Measurements from ENCODE around the gene NUDT17. TPM values are rescaled to one million over a fixed set of nuclear protein-coding genes. Genes with fewer than 3 reads are reported as not detected.
"Not testable (repeated sequence)": the region's sequence is repeated elsewhere in the genome, so short reads cannot be mapped to it uniquely, and the experiment has no call there.

NUDT17 gene
- 2.4 and 3.1 TPM in 2 replicates for total RNA-seq

GRCh38 chr1:145845514-145846161 is at the start of gene NUDT17:
Gene NUDT17 (plus strand): TSS chr1:145845630. CDS start chr1:145845641, 11 bp downstream.
- peak; percentile 79 to 84 for DNase-seq (ENCODE audit: low read depth in 2 of 2)

DNA sequence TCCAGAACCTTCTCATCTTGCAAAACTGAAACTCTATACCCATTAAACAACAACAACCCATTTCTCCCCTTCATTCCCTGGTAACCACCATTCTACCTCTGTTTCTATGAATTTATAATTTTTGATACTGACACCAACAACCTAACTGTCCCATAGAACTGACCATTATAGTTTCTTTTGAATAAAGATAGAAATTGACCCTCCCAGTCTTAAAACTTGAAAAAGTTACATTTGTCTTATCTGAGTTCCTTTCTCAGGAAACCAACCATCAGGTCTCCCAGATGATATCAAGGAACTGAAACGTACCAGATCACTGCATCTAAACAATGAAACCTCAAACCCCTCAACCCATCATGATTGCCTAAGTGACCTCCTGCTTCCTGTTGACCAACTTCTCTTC is 48.7 kb upstream of the NUDT17 start:
- DNase-seq (ENCODE audit: low read depth in 2 of 2): no peak

- DNase-seq (ENCODE audit: low read depth in 2 of 2): no peak
Measured at GRCh38 chr1:145799806-145800205, 45.6 kb upstream of the NUDT17 start.

DNA sequence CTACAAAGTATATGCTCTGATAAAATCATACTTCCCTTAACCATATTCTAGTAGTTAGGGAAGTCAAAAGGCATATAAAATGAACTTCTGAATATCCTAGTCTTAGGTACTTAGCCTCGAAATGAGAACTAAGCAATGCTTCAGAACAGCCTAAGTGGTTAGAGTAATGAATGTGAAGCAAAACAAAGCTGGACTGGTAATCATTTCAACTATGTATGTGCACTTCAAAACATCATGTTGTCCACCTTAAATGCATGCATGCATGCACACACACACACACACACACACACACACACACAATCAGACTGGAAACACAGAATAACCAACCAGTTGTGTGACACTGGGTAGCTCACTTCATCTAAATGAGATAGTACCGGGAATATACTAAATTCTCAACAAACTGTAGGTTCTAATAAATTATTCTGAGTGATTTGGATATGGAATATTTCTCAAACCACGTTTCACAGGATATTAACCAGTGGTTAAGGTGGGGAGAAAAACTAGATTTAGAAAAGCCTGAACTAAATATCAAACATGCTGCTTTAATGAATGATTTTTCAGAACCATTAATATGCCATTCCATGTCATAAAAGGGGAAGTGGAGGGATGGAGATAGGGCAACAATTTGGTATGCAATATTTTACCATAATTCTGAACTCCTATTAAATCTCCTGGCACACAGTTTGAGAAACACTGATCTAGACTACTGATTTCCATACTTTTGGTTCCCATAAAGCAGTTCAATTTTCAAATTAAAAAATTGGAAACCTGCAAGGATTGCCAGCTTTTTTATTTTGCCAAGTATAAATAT is 41.0 kb upstream of the NUDT17 start:
- DNase-seq (ENCODE audit: low read depth in 2 of 2): no peak

GRCh38 chr1:145805057-145805456 is 40.4 kb upstream of the NUDT17 start:
- DNase-seq (ENCODE audit: low read depth in 2 of 2): no peak

DNA sequence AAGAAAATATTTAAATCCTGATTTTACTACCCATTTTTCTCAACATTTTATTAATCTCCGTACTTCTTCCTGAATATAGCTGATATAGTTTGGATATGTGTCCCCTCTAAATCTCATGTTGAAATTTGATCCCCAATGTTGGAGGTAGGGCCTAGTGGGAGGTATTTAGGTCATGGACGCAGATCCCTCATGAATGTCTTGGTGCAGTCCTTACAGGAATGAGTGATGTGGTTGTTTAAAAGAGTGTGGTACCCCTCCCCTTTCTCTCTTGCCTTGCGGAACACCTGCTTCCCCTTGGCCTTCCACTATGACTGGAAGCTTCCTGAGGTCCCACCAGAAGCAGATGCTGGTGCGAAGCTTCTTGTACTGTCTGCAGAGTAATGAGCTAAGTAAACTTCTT is 39.0 kb upstream of the NUDT17 start:
- no peak for DNase-seq (ENCODE audit: low read depth in 2 of 2)

DNA sequence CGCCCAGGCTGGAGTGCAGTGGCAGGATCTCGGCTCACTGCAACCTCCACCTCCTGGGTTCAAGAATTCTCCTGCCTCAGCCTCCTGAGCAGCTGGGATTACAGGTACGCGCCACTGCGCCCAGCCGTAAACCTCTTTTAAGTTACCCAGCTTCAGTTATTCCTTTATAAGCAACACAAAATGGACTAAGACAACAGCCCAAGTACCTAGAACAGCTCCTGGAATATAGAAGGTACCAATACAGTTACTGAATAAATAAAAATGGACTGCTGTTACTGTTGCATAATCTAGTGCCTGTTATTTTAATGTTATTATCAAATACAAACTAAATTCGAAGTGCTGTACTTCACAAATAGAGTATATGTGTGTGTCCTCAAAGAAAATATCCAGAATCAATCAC is 38.6 kb upstream of the NUDT17 start:
- no peak for DNase-seq (ENCODE audit: low read depth in 2 of 2)

DNA sequence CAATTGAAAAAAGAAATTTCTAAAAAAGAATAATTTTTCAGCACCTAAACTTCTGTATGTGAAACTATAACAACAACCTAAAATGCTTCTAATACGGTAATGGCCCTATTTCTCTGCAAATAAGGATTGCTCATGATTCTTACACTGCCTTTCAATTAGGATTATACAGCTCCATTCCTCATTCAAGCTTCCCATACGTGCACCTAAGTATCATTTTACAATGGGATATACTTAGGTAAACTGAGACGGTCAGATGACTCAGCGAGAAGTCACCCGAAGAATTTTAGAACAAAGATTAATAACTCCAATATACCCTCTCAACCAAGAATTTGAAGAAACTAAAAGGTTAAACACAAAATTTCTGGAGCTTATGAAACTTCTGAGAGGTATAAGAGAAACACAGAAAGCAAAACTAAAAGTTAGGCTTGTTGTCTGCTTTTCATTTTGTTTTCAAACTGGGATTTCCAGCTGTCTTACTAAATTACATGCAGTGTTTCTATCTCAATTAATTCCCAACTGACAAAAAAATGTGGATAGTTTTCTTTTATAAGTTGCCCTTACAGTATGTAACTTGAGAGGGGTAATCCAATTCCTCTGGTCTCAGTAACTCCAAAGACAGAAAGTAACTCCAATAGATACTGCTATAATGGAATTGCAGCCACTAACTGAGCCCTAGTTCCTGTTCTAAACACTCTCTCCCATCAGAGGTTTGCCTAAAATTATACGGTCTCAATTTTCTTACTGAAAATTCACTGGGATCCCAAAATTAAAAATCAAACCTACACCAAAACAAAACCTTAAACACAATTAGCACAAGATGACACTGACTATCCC is 32.2 kb upstream of the NUDT17 start:
- DNase-seq (ENCODE audit: low read depth in 2 of 2): not testable (repeated sequence)

GRCh38 chr1:145818095-145818494 is 27.3 kb upstream of the NUDT17 start:
- peak; percentile 12 to 45 for DNase-seq (ENCODE audit: low read depth in 2 of 2)

- not testable (repeated sequence) for DNase-seq (ENCODE audit: low read depth in 2 of 2)
Measured at GRCh38 chr1:145822779-145823331, 22.6 kb upstream of the NUDT17 start.

- peak; percentile 90 to 93 for DNase-seq (ENCODE audit: low read depth in 2 of 2)
Measured at GRCh38 chr1:145823565-145824498, 21.6 kb upstream of the NUDT17 start, which contains the start of the genes POLR3C and RNF115. Gene POLR3C (plus strand): TSS chr1:145824200. CDS start chr1:145825777, 1,577 bp downstream. Gene RNF115 (minus strand): TSS chr1:145824095. CDS start chr1:145823873, 222 bp downstream.

- no peak for DNase-seq (ENCODE audit: low read depth in 2 of 2)
Measured at GRCh38 chr1:145824499-145824842, 21.0 kb upstream of the NUDT17 start.

DNA sequence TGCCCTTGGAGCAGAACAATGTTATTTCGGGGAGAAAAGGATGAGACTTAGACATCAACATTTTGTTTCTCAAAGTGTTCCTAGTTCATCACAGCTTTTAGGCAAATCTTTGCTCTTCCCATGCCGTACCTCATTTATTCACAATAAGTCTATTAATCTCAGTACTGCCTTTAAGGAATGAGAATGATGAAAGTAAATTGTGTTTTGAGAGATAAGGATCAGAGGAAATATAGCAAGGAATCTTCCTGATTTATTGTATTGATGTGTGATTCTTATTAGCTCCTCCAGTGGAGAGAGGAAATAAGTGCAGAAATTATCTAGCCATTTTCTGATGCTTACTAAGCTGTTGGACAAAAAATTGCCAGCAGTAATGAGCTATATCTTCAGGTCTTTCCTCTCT is 19.4 kb upstream of the NUDT17 start:
- peak in 1 of 2 donors; percentile 19 for DNase-seq (ENCODE audit: low read depth in 2 of 2)

GRCh38 chr1:145827966-145828365 is 17.5 kb upstream of the NUDT17 start:
- peak; percentile 47 to 58 for DNase-seq (ENCODE audit: low read depth in 2 of 2)

GRCh38 chr1:145828367-145829026 is 16.9 kb upstream of the NUDT17 start:
- peak in 1 of 2 donors; percentile 27 for DNase-seq (ENCODE audit: low read depth in 2 of 2)

GRCh38 chr1:145830810-145831209 is 14.6 kb upstream of the NUDT17 start:
- not testable (repeated sequence) for DNase-seq (ENCODE audit: low read depth in 2 of 2)

- no peak for DNase-seq (ENCODE audit: low read depth in 2 of 2)
Measured at GRCh38 chr1:145837656-145838055, 7.8 kb upstream of the NUDT17 start.

- DNase-seq (ENCODE audit: low read depth in 2 of 2): no peak
Measured at GRCh38 chr1:145843031-145843430, 2.4 kb upstream of the NUDT17 start.

DNA sequence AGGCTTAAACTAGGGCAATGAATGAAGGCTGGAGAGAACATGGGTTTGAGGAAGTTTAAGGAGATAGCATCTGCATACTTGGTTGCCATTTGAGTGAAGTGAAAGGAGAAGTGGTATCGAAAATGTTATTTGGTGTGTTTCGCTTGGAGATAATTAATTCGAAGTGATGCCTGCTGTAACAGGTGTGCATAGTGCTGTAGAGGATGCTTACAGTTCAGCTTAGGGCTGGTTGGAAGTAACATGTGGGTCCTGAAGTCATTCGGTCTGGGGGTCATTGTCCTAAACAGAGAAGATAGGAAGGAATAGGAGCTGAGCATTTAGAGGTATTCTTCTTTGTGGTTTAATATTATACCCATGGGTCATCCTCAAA is 301 bp upstream of the NUDT17 start:
- DNase-seq (ENCODE audit: low read depth in 2 of 2): no peak

- DNase-seq (ENCODE audit: low read depth in 2 of 2): peak; percentile 46 to 56
Measured at GRCh38 chr1:145846201-145846612, 777 bp downstream of the NUDT17 start.

Data from lung microvascular endothelial cell (primary cell).